Fibroblast of the aortic adventitia (primary cell): Measurements from ENCODE around the gene NRCAM. TPM values are rescaled to one million over a fixed set of nuclear protein-coding genes. Genes with fewer than 3 reads are reported as not detected.
A peak's percentile ranks its signal among the peaks of the same experiment; 100 is the strongest.

Experiments used
- DNase-seq: peaks from one replicate; pipeline ENCODE4 v3.0.0-alpha.2; 2010; ENCODE audit warnings: low read depth
- H3K4me3 ChIP-seq: 2 replicates; pipeline ENCODE4 v1.5.1; 2011; ENCODE audit warnings: low read depth, mild to moderate bottlenecking, control low read depth, low read length, moderate library complexity
- total RNA-seq: library from RNA; depleted of rRNA; stranded (reverse); fragments of >200 nt; gene quantifications from 2 replicates; pipeline ENCODE4 v1.2.3, GENCODE V29; 2012; ENCODE audit warnings: low replicate concordance
- TF ChIP-seq, protein P1 (sequence below): IDR thresholded peaks from 2 replicates; pipeline ENCODE4 v1.5.1; 2011; ENCODE audit warnings: mild to moderate bottlenecking, low read length, control low read depth, inconsistent platforms; ENCODE audit not compliant: insufficient read depth

The NRCAM gene
- total RNA-seq, 1 donor = 2.3 TPM

DNA sequence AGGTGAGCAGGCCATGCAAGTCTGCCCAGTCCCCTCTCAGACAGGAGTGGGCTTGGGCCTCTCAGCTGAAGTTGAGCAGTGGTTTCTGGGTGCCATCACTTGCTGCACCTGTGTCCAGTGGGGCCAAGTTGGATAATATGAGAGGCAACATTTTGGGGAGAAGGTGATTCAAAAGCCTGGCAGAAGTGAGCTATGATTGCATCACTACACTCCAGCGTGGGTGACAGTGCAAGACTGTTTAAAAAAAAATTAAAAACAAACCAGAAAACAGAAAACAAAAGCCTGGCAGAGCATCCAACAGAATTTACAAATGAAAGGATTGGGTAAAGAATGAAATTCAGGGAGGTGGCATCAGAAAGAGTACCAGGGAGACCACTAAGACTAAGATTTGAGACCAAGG is 204.5 kb downstream of the NRCAM start:
- no peak for DNase-seq
- no peak overlapping the region for H3K4me3 ChIP-seq
- TF ChIP-seq, protein P1, sequence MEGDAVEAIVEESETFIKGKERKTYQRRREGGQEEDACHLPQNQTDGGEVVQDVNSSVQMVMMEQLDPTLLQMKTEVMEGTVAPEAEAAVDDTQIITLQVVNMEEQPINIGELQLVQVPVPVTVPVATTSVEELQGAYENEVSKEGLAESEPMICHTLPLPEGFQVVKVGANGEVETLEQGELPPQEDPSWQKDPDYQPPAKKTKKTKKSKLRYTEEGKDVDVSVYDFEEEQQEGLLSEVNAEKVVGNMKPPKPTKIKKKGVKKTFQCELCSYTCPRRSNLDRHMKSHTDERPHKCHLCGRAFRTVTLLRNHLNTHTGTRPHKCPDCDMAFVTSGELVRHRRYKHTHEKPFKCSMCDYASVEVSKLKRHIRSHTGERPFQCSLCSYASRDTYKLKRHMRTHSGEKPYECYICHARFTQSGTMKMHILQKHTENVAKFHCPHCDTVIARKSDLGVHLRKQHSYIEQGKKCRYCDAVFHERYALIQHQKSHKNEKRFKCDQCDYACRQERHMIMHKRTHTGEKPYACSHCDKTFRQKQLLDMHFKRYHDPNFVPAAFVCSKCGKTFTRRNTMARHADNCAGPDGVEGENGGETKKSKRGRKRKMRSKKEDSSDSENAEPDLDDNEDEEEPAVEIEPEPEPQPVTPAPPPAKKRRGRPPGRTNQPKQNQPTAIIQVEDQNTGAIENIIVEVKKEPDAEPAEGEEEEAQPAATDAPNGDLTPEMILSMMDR = no peak

DNA sequence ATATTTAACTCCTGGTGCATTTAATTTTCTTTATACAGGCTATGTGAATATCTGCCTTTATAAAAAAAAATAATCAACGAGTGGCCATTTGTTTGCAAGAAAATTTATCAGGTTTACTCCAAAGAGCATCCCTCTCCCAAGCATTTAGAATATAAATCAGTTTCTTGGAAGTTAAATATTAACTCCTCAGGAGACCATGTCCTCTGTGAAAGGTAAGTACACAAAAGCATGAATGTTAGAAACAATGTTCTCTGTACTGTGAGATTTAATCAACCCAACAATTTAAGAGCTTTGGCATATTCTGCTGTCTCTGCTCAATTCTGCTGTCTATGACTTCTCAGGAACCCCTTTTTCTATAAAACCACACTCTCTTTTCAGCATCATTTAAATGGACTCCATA is 206.8 kb downstream of the NRCAM start:
- DNase-seq = no peak
- TF ChIP-seq, protein P1 = no peak

DNA sequence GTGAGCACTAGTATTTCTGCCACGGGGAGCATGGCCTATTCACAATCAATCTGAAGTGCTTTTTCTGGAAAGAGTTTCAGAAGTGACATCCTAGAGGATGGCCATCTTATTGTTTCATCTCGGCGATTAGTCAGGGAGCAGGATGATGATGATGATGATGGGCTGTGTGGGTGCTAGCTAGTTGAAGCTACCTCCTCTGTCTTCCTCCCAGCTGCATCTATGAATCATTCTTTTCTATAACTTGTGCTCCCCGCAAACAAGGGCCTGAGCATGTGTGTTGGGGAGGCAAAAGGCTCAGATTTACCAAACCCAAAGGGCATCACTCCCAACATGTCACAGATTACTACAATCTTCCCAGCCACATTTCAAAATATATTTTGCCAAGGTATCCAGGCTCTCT is 207.4 kb downstream of the NRCAM start:
- DNase-seq = no peak
- H3K4me3 ChIP-seq = no peak overlapping the region
- TF ChIP-seq, protein P1 = no peak

More for the DNA sequence above, 206.8 kb downstream of the NRCAM start:
- H3K4me3 ChIP-seq = no peak overlapping the region

DNA sequence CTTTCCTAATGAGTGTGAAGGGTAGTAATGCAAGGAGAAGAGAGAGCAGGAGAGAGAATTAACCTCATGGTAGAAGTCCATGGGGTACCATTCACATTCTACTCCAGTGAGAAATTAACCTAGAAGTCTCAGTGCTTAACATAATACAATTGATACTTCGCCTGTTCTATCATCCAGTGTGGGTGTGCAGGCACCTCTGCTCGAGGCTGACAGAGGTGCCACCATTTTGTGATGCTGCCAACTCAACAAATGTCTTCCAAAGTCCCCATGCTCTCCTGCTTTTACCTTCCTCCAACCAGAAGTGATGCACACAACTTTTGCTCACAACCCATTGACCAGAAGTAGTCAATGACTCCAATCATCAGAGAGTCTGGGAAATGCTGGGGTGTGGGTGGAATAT is 207.8 kb downstream of the NRCAM start:
- no peak overlapping the region for H3K4me3 ChIP-seq
- no peak for DNase-seq
- TF ChIP-seq, protein P1 = no peak

DNA sequence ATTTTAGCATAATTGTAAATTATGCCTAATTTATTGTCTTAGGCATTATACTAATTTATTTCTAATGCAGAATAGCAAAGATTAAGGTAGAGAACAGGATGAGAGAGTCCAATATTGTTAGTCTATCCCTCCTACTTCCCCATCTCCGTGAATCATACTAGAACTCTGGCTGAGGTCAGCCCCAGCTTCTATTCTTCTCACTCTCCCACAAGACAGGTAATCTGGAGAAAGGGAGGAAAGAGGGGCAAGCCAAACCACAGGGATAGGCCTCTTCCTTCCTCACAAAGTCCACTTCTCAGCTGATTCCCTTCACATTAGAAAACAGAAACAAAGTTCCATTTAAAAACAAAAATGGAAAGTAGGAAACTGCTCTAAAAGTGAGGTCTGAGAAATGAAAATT is 208.6 kb downstream of the NRCAM start:
- DNase-seq = peak; percentile 56
- TF ChIP-seq, protein P1 = no peak
- H3K4me3 ChIP-seq = no peak overlapping the region

DNA sequence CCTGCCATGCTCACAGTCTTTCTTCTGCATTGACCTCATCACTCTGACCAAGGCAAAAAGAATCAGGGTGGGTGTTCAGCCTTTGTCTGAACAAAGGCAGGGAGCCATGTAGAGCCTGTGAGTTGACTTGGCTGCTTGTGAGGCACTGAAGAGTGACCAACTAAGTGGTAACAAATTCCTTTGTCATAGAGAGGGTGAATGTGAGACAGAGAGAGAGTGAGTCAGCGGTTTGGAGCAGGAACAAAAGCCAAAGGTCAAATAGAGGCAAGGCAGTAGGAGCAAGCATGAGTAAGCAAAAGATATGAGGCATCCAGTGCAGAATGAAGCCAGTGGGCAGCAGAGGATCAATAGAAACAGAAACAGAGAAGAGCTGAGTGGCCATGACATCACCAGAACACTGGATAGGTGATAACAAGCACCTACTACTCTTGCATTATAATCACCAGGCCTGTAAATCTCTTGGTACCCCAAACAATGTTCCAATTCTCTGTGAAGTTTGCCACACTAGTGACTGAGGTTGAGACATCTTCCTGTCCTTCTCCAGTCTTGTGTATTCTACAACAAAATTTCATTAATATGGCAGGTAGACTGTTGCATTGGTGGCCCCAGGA is 209.9 kb downstream of the NRCAM start:
- TF ChIP-seq, protein P1 = peak; percentile 36
- peak; percentile 98 for DNase-seq
- H3K4me3 ChIP-seq = no peak overlapping the region
